Glutamatergic neuron (in vitro differentiated cells): ENCODE data around the gene ATF6. TPM values are rescaled to one million over a fixed set of nuclear protein-coding genes. Genes with fewer than 3 reads are reported as not detected.

Experiments
- DNase-seq: peaks from one replicate; pipeline ENCODE4 v3.0.0; 2022
- H3K27ac Mint-ChIP-seq: one replicate; pipeline ENCODE4 v1.8.0; 2020; ENCODE audit warnings: mild to moderate bottlenecking, mixed read lengths, inconsistent platforms; ENCODE audit not compliant: unreplicated experiment
- H3K27me3 Mint-ChIP-seq: one replicate; pipeline ENCODE4 v1.8.0; 2020; ENCODE audit warnings: mild to moderate bottlenecking, moderate library complexity, mixed read lengths, inconsistent platforms; ENCODE audit not compliant: unreplicated experiment
- H3K36me3 Mint-ChIP-seq: one replicate; pipeline ENCODE4 v1.8.0; 2020; ENCODE audit warnings: mild to moderate bottlenecking, mixed read lengths, inconsistent platforms; ENCODE audit not compliant: unreplicated experiment
- H3K4me1 Mint-ChIP-seq: one replicate; pipeline ENCODE4 v1.8.0; 2020; ENCODE audit warnings: mild to moderate bottlenecking, low read depth, mixed read lengths, inconsistent platforms; ENCODE audit not compliant: unreplicated experiment
- H3K4me3 Mint-ChIP-seq: one replicate; pipeline ENCODE4 v1.8.0; 2020; ENCODE audit warnings: mild to moderate bottlenecking, mixed read lengths, inconsistent platforms; ENCODE audit not compliant: unreplicated experiment
- H3K9me3 Mint-ChIP-seq: one replicate; pipeline ENCODE4 v1.8.0; 2020; ENCODE audit warnings: mild to moderate bottlenecking, moderate library complexity, mixed read lengths, inconsistent platforms; ENCODE audit not compliant: unreplicated experiment
- CTCF ChIP-seq: fragments of 200-600 bp; sonication (generic); IDR thresholded peaks from one replicate; pipeline ENCODE4 v1.5.0; 2021; ENCODE audit not compliant: partially characterized antibody, unreplicated experiment
- total RNA-seq: library from RNA; stranded (reverse); fragmentation: NEBNext Ultra II Directional; extraction: Animal tissue kit (Norgen Biotek cat#: 25700); gene quantifications from one replicate; pipeline ENCODE4 v1.2.1, GENCODE V29; 2021; ENCODE audit not compliant: unreplicated experiment

ATF6 gene
- total RNA-seq, 1 donor from 2014 or later, result 29.3 TPM

- Mint-ChIP-seq H3K4me3 (no peak overlapping the region), H3K36me3 (peaks cover 15% of the 10 kb centered on the region), H3K9me3 (peaks cover 7% of the 10 kb centered on the region), H3K27me3 (no peaks in the 10 kb centered on the region), H3K27ac (no peak overlapping the region), H3K4me1 (no peaks in the 10 kb centered on the region)
- no peak for TF ChIP-seq CTCF
- DNase-seq, result no peak
Observed at GRCh38 chr1:161834967-161835550, 68.9 kb downstream of the ATF6 start.

- H3K9me3 Mint-ChIP-seq, result peaks cover 7% of the 10 kb centered on the region
- H3K36me3 Mint-ChIP-seq, result peaks cover 15% of the 10 kb centered on the region
- no peak overlapping the region for H3K27ac Mint-ChIP-seq
- DNase-seq, result no peak
- no peak for TF ChIP-seq CTCF
- no peaks in the 10 kb centered on the region for H3K27me3 Mint-ChIP-seq
- no peak overlapping the region for H3K4me3 Mint-ChIP-seq
- H3K4me1 Mint-ChIP-seq, result no peaks in the 10 kb centered on the region
Observed at GRCh38 chr1:161836018-161836417, 69.9 kb downstream of the ATF6 start.

GRCh38 chr1:161838362-161838761 lies 72.2 kb downstream of the ATF6 start:
- no peak for TF ChIP-seq CTCF
- H3K36me3 Mint-ChIP-seq, result peaks cover 8% of the 10 kb centered on the region
- no peaks in the 10 kb centered on the region for H3K27me3 Mint-ChIP-seq
- no peak overlapping the region for H3K4me3 Mint-ChIP-seq
- no peak overlapping the region for H3K27ac Mint-ChIP-seq
- no peak for DNase-seq
- H3K9me3 Mint-ChIP-seq, result peaks cover 7% of the 10 kb centered on the region
- H3K4me1 Mint-ChIP-seq, result no peaks in the 10 kb centered on the region

GRCh38 chr1:161838885-161839284 lies 72.8 kb downstream of the ATF6 start:
- TF ChIP-seq CTCF, result no peak
- no peak for DNase-seq
- H3K9me3 Mint-ChIP-seq, result peaks cover 2% of the 10 kb centered on the region

GRCh38 chr1:161839591-161839990 lies 73.5 kb downstream of the ATF6 start:
- Mint-ChIP-seq H3K4me3 (no peak overlapping the region), H3K4me1 (no peaks in the 10 kb centered on the region), H3K27ac (no peak overlapping the region), H3K27me3 (no peaks in the 10 kb centered on the region), H3K9me3 (peaks cover 2% of the 10 kb centered on the region), H3K36me3 (peaks cover 4% of the 10 kb centered on the region)
- no peak for DNase-seq
- TF ChIP-seq CTCF, result no peak

More at GRCh38 chr1:161838885-161839284, 72.8 kb downstream of the ATF6 start:
- Mint-ChIP-seq H3K4me1 (no peaks in the 10 kb centered on the region), H3K4me3 (no peak overlapping the region), H3K27me3 (no peaks in the 10 kb centered on the region), H3K36me3 (peaks cover 4% of the 10 kb centered on the region), H3K27ac (no peak overlapping the region)
